Stomach smooth muscle (tissue), 2 donors: Measurements from ENCODE around the gene RFESD.

Experiments
- H3K27ac ChIP-seq: one replicate; pipeline ENCODE4 v1.7.0; 2013; ENCODE audit warnings: mild to moderate bottlenecking, low read length, inconsistent platforms
- H3K27me3 ChIP-seq, 2 donors: one replicate each; pipeline ENCODE4 v1.7.0; 2013; ENCODE audit warnings: low read length in 2 of 2; ENCODE audit not compliant: insufficient read depth in 2 of 2, control insufficient read depth in 1 of 2
- H3K36me3 ChIP-seq, 2 donors: one replicate each; pipeline ENCODE4 v1.7.0; 2013; ENCODE audit warnings: low read length in 2 of 2; ENCODE audit not compliant: control insufficient read depth in 2 of 2, insufficient read depth in 2 of 2
- H3K4me1 ChIP-seq: one replicate; pipeline ENCODE4 v1.7.0; 2013; ENCODE audit warnings: low read length; ENCODE audit not compliant: control insufficient read depth, insufficient read depth
- H3K4me3 ChIP-seq, 2 donors: one replicate each; pipeline ENCODE4 v1.7.0; 2013; ENCODE audit warnings: low read length in 2 of 2
- H3K9ac ChIP-seq, 2 donors: one replicate each; pipeline ENCODE4 v1.7.0; 2013; ENCODE audit warnings: low read length in 2 of 2, mild to moderate bottlenecking in 1 of 2
- H3K9me3 ChIP-seq, 2 donors: one replicate each; pipeline ENCODE4 v1.7.0; 2013; ENCODE audit warnings: low read length in 2 of 2; ENCODE audit not compliant: control insufficient read depth in 2 of 2
- donor health status: healthy.
- donor health status: Pancreatic carcinoma.

Gene RFESD

DNA sequence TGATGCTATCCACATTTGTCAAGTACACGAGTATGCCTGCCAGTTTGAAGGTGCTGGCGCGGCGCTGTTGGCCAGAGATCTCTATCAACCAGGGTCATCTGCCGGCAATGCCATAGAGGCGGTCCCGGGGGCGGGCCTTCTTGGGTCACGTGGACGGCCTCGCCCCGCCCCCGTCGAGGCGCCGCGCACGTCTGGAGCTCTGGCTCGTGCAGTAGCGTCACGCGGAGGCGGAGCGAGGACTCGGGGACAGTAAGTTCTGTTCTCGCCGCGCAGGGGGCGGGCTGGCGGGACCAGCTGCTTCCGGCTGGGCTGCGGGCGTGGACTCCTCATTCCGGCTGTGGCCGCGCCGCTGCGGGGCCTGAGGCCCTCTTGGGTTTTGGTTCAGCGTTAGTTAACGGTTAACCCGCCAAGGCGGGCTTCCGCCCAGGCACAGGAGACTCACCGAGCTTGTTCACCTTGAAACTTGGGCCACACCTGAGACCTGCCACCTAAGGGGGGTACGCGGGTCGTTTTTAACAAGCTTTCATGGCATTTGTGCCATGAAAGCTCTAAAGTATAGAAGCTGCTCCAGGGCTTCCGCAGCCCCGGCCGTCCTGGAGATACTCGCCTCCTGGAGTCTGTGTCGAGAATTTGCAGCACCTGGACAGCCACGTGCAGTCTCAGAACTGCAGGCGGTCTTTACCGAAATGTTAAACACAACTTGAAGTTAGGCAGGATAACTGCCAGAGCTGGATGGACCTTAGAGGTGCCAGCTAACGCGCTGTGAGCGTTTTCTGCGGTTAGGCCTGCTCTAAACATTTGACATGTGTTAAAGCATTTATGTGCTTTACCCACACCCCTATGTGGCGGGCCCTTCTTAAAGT, at the start of gene RFESD:
RFESD (plus strand) TSS at position 209 of the 863 bp plus-strand sequence. CDS start 5,495 bp downstream, outside the sequence.
- Histone ChIP-seq H3K4me1 (no peaks in the 10 kb centered on the region), H3K9me3 (no peaks in the 10 kb centered on the region), H3K36me3 (no peaks in the 10 kb centered on the region), H3K27me3 (no peaks in the 10 kb centered on the region), H3K27ac (peak within 1 kb of the TSS; percentile 96), H3K4me3 (peak within 1 kb of the TSS; percentile 77 to 92), H3K9ac (peak within 1 kb of the TSS; percentile 91 to 99)

DNA sequence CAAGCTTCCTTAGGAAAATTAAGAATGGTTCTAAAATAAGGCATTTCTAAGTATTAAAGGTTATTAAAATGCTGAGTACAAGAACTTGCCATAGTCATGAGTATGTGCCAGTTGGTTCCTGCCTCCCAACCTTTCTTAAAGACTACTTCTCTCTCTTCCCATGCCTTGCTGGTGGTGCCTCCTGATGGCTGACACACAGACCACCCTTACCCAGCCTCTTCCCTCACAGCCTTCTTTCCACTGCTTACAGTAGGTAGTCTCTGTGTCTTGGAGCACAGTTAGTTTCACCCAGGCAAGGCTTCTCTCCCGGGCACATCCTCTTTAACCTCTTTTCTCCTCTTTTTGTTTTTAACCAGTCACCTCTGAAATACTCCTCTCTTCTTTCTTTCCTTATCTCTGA, 47.3 kb upstream of the RFESD start:
- Histone ChIP-seq H3K9me3 (no peaks in the 10 kb centered on the region), H3K4me3 (no peak overlapping the region), H3K36me3 (no peaks in the 10 kb centered on the region), H3K27me3 (no peaks in the 10 kb centered on the region), H3K4me1 (no peaks in the 10 kb centered on the region), H3K9ac (no peak overlapping the region), H3K27ac (no peak overlapping the region)

DNA sequence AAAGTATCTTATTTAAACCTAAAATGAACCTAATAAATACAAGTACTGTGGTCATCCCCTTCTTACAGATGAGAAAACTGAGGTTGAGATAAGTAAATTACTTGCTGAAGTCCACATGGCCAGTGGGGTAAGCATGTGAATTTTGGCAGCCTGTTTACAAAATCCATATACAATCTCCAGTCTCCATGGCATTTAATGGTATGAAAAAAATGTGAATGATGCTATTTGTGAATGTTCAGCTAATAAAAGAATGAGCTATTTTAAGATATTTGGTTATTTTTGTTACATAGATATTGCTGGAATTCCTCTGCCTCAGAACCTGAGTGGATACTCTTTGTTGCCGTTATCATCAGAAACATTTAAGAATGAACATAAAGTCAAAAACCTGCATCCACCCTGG, 46.0 kb upstream of the RFESD start:
- H3K9ac ChIP-seq: no peak overlapping the region
- no peaks in the 10 kb centered on the region for H3K4me1 ChIP-seq
- H3K36me3 ChIP-seq: no peaks in the 10 kb centered on the region
- H3K9me3 ChIP-seq: no peaks in the 10 kb centered on the region
- no peak overlapping the region for H3K27ac ChIP-seq
- H3K27me3 ChIP-seq: no peaks in the 10 kb centered on the region
- no peak overlapping the region for H3K4me3 ChIP-seq

DNA sequence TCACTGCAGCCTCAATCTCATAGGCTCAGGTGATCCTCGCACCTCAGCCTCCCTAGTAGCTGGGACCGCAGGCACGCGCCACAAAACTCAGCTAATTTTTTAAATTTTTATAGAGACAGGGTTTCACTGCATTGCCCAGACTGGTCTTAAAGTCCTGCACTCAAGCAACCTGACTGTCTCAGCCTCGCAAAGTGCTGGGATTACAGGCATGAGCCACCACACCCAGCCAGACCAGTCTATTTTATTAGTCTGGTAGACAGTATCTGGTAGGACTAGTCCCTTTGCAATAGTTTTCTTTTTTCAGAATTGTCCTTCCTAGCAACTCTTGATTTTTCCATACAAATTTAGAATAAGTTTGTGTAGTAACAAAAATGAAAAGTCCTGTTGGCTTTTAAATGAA, 40.8 kb upstream of the RFESD start:
- H3K27me3 ChIP-seq: no peaks in the 10 kb centered on the region
- H3K36me3 ChIP-seq: no peaks in the 10 kb centered on the region
- H3K9me3 ChIP-seq: no peaks in the 10 kb centered on the region
- no peak overlapping the region for H3K27ac ChIP-seq
- no peak overlapping the region for H3K9ac ChIP-seq
- H3K4me1 ChIP-seq: no peaks in the 10 kb centered on the region
- no peak overlapping the region for H3K4me3 ChIP-seq

DNA sequence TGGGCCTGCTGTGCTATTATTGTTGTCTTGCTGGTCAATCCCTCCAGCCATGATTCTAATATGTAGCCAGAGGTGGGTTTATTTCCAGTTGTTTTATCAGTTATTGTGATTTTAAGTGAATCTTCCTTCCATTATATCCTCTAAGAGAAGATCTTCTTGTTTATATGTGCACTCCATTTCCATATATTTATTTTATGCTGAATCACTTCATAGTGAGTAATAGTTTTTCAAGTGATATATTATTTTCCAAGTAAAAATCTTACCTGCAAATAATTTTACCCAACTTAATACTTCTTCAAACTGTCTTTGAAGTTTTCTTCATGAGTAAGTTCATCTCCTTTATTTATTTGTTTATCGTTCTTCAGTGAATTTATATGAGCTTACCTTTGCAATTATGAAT, 40.2 kb upstream of the RFESD start:
- H3K27me3 ChIP-seq: no peaks in the 10 kb centered on the region

DNA sequence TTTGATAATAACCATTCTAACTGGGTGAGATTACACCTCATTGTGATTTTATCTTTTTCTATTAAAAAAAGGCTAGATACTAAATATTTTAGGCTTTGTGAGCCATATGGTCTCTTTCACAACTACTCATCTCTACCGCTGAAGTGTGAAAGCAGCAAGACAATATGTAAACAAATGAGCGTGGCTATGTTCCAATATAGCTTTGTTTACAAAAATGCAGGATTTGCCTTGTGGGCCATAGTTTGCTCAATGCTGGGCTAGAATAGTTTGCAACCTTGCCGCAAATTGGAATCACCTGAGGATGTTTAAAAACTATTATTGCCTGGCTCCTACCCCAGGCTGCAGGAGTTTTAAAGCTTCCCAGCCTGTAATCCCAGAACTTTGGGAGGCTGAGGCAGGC, 36.9 kb upstream of the RFESD start:
- Histone ChIP-seq H3K27me3 (no peaks in the 10 kb centered on the region), H3K9ac (no peak overlapping the region), H3K27ac (no peak overlapping the region), H3K36me3 (no peaks in the 10 kb centered on the region), H3K4me3 (no peak overlapping the region), H3K4me1 (no peaks in the 10 kb centered on the region), H3K9me3 (peaks cover 0 to 7% of the 10 kb centered on the region in 2 donors)

More for the DNA sequence above, 40.2 kb upstream of the RFESD start:
- Histone ChIP-seq H3K4me1 (no peaks in the 10 kb centered on the region), H3K9ac (no peak overlapping the region), H3K27ac (no peak overlapping the region), H3K36me3 (no peaks in the 10 kb centered on the region), H3K4me3 (no peak overlapping the region), H3K9me3 (no peaks in the 10 kb centered on the region)

DNA sequence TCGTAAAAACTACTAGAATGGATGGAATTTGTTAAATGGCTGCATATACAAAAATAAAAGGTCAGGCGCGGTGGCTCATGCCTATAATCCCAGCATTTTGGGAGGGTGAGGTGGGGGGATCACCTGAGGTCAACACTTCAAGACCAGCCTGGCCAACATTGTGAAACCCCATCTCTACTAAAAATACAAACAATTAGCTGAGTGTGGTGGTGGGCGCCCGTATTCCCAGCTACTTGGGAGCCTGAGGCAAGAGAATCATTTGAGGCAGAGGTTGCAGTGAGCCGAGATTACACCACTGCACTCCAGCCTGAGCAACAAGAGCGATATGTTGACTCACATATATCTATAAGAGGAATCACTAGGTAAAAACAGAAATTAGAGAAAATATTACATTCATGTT, 36.0 kb upstream of the RFESD start:
- H3K27me3 ChIP-seq: no peaks in the 10 kb centered on the region
- no peak overlapping the region for H3K4me3 ChIP-seq
- no peaks in the 10 kb centered on the region for H3K36me3 ChIP-seq
- H3K9ac ChIP-seq: no peak overlapping the region
- H3K9me3 ChIP-seq: peaks cover 0 to 7% of the 10 kb centered on the region in 2 donors
- H3K27ac ChIP-seq: no peak overlapping the region
- H3K4me1 ChIP-seq: no peaks in the 10 kb centered on the region

DNA sequence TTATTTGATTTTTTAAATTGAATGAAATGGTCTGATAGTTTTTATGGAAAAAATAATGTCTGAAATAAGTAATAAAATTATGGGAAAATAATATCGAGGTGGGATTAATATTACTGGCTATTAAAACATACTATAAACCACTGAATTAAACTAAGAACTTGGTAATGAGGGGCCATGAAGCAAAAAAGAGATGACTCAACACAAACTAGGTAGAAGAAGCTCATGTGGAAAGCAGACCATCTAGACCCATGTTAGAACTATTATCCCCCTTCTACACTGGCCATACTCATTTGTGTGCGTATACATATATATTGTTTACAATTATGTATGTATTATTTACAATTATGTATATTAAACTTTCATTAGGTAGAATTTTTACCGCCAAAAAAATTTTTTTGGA, 35.2 kb upstream of the RFESD start:
- Histone ChIP-seq H3K4me3 (no peak overlapping the region), H3K27ac (no peak overlapping the region), H3K27me3 (no peaks in the 10 kb centered on the region), H3K9me3 (peaks cover 0 to 7% of the 10 kb centered on the region in 2 donors), H3K9ac (no peak overlapping the region), H3K4me1 (no peaks in the 10 kb centered on the region), H3K36me3 (no peaks in the 10 kb centered on the region)

DNA sequence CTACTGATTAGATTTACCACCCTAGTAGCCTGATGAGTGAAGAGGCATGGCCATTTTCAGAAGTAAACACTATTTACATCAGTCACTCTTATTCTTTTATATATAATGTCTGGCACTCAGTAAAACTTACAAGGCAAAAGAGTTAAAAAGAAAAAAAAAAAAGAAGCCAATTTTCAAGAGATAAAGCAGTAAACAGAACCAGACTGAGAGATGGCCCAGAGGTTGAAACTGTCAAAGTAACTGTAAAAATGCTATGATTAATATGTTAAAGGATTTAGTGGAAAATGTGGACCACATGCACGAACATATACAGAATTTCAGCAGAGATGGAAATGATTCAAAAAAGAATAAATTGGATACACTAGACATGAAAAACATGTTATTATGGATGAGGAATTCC, 33.1 kb upstream of the RFESD start:
- Histone ChIP-seq H3K4me3 (no peak overlapping the region), H3K27ac (no peak overlapping the region), H3K9ac (no peak overlapping the region), H3K9me3 (peaks cover 0 to 7% of the 10 kb centered on the region in 2 donors), H3K27me3 (peaks cover 0 to 4% of the 10 kb centered on the region in 2 donors), H3K4me1 (no peaks in the 10 kb centered on the region), H3K36me3 (no peaks in the 10 kb centered on the region)

DNA sequence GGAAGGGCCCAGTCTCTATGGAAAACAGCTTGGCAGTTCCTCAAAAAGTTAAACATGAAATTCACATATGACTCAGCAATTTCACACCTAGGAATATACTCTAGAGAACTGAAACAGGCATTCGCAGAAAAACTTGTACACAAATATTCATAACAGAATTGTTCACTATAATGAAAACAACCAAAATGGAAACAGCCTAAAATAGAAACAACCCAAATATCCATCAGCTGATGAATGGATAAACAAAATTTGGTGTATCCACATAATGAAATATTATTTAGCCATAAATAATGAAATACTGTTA, 31.5 kb upstream of the RFESD start:
- Histone ChIP-seq H3K9me3 (peaks cover 0 to 7% of the 10 kb centered on the region in 2 donors), H3K9ac (no peak overlapping the region), H3K36me3 (no peaks in the 10 kb centered on the region), H3K27ac (no peak overlapping the region), H3K27me3 (peaks cover 3 to 20% of the 10 kb centered on the region in 2 donors), H3K4me1 (peaks cover 6% of the 10 kb centered on the region), H3K4me3 (no peak overlapping the region)

DNA sequence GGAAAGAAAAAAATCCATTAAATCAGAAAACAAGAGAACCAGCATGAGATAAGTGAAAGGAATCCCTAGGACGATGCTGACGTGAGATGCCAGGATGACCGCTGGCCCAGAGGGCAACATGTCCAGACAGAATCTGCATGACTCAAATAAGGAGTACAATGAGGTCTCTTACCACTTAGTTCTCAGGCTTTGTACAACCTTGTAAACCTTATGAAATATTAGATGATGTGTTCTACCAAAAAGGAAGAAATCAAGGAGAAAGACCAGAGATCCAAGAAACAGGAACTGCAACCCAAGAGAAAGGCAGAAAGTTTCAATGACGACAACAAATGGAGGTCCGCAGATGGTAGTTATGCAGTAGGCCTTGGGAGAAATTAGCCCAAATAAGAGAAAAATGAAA, 29.5 kb upstream of the RFESD start:
- Histone ChIP-seq H3K9ac (no peak overlapping the region), H3K27ac (no peak overlapping the region), H3K36me3 (no peaks in the 10 kb centered on the region), H3K27me3 (peaks cover 3 to 32% of the 10 kb centered on the region in 2 donors), H3K4me1 (peaks cover 16% of the 10 kb centered on the region), H3K9me3 (peaks cover 0 to 7% of the 10 kb centered on the region in 2 donors), H3K4me3 (no peak overlapping the region)
